ENCODE data around the gene ARHGAP26. TPM values are rescaled to one million over a fixed set of nuclear protein-coding genes. Genes with fewer than 3 reads are reported as not detected.

ARHGAP26 gene
- total RNA-seq, 1 experiment from 2014 or later, result 34.5 TPM

GRCh38 chr5:143130613-143131305, 360.6 kb downstream of the ARHGAP26 start:
- Histone ChIP-seq H3K4me3 (replicated peaks in 1 of 2; ENCODE audit: low read depth in 1 of 2, low read length in 2 of 2) (no peak overlapping the region), H2AFZ (ENCODE audit: low read depth, low read length, poor library complexity, severe bottlenecking) (no peak overlapping the region), H3K27me3 (ENCODE audit: insufficient read depth, low read length) (no peaks in the 10 kb centered on the region), H3K36me3 (ENCODE audit: control insufficient read depth in 1 of 2, insufficient read depth in 2 of 2, low read length in 2 of 2) (no peaks in the 10 kb centered on the region), H3K9ac (ENCODE audit: low read length) (no peak overlapping the region), H3K79me2 (ENCODE audit: insufficient read depth, low read length) (no peaks in the 10 kb centered on the region), H3K4me2 (ENCODE audit: low read length) (no peak overlapping the region), H4K20me1 (ENCODE audit: insufficient read depth) (no peaks in the 10 kb centered on the region), H3K27ac (ENCODE audit: low read depth, low read length) (no peak overlapping the region), H3K9me3 (ENCODE audit: control insufficient read depth in 1 of 2, insufficient read depth in 1 of 2, low read depth in 1 of 2, low read length in 2 of 2) (no peaks in the 10 kb centered on the region), H3K9me2 (ENCODE audit: insufficient read depth) (no peaks in the 10 kb centered on the region), H3K4me1 (ENCODE audit: control insufficient read depth in 1 of 2, insufficient read depth in 2 of 2, low read length in 2 of 2) (peaks cover 0 to 12% of the 10 kb centered on the region in 2 experiments; a peak in 1 of 4 replicates)
- intact Hi-C loops (cut with micrococcal nuclease), result no loop called here
- RAD21 ChIA-PET (ENCODE audit: low non-redundant PET in 1 of 2, low total read pairs in 2 of 2, uncharacterized antibody in 2 of 2, unreplicated experiment in 2 of 2), result no interaction called here
- CTCF ChIA-PET, result interaction anchor here (1.3 kb wide), 1 partner anchor 14 kb away, joined by 4 read pairs; no protein-coding TSS in a partner anchor
- POLR2A ChIA-PET, result no interaction called here
- ATAC-seq, result no peak
- TF ChIP-seq CEBPB (IDR thresholded peaks at IDR 0.05; ENCODE audit: low read depth) (no peak), POLR2AphosphoS5 (IDR thresholded peaks at IDR 0.05; ENCODE audit: low read depth, low read length) (no peak)
- DNase-seq (ENCODE audit: low read depth, low spot score), result no peak
- BruUV-seq (replicated peaks), result no TSS peak

- POLR2A ChIA-PET, result no interaction called here
- H3K9ac ChIP-seq (ENCODE audit: low read length), result no peak overlapping the region
- no peaks in the 10 kb centered on the region for H3K79me2 ChIP-seq (ENCODE audit: insufficient read depth, low read length)
- H3K9me3 ChIP-seq (ENCODE audit: control insufficient read depth in 1 of 2, insufficient read depth in 1 of 2, low read depth in 1 of 2, low read length in 2 of 2), result no peaks in the 10 kb centered on the region
- H3K9me2 ChIP-seq (ENCODE audit: insufficient read depth), result no peaks in the 10 kb centered on the region
- BruUV-seq (replicated peaks), result no TSS peak
- intact Hi-C loops (cut with micrococcal nuclease), result no loop called here
- H3K27me3 ChIP-seq (ENCODE audit: insufficient read depth, low read length), result no peaks in the 10 kb centered on the region
- RAD21 ChIA-PET (ENCODE audit: low non-redundant PET in 1 of 2, low total read pairs in 2 of 2, uncharacterized antibody in 2 of 2, unreplicated experiment in 2 of 2), result no interaction called here
- no peak overlapping the region for H3K4me2 ChIP-seq (ENCODE audit: low read length)
- no peak overlapping the region for H3K27ac ChIP-seq (ENCODE audit: low read depth, low read length)
- no peaks in the 10 kb centered on the region for H4K20me1 ChIP-seq (ENCODE audit: insufficient read depth)
- no peak overlapping the region for H2AFZ ChIP-seq (ENCODE audit: low read depth, low read length, poor library complexity, severe bottlenecking)
- H3K36me3 ChIP-seq (ENCODE audit: control insufficient read depth in 1 of 2, insufficient read depth in 2 of 2, low read length in 2 of 2), result no peaks in the 10 kb centered on the region
- H3K4me3 ChIP-seq (replicated peaks in 1 of 2; ENCODE audit: low read depth in 1 of 2, low read length in 2 of 2), result no peak overlapping the region
- CTCF ChIA-PET, result no interaction called here
- DNase-seq (ENCODE audit: low read depth, low spot score) (no peak), ATAC-seq (no peak)
- H3K4me1 ChIP-seq (ENCODE audit: control insufficient read depth in 1 of 2, insufficient read depth in 2 of 2, low read length in 2 of 2), result peaks cover 0 to 12% of the 10 kb centered on the region in 2 experiments; a peak in 1 of 4 replicates
- TF ChIP-seq RAD21 (IDR thresholded peaks at IDR 0.05; ENCODE audit: low read depth) (no peak), TCF7L2 (IDR thresholded peaks at IDR 0.05; ENCODE audit: borderline replicate concordance, extremely low read depth, insufficient read depth, insufficient read length) (no peak), MAX (IDR thresholded peaks at IDR 0.05) (no peak)
- TF ChIP-seq, protein P1, sequence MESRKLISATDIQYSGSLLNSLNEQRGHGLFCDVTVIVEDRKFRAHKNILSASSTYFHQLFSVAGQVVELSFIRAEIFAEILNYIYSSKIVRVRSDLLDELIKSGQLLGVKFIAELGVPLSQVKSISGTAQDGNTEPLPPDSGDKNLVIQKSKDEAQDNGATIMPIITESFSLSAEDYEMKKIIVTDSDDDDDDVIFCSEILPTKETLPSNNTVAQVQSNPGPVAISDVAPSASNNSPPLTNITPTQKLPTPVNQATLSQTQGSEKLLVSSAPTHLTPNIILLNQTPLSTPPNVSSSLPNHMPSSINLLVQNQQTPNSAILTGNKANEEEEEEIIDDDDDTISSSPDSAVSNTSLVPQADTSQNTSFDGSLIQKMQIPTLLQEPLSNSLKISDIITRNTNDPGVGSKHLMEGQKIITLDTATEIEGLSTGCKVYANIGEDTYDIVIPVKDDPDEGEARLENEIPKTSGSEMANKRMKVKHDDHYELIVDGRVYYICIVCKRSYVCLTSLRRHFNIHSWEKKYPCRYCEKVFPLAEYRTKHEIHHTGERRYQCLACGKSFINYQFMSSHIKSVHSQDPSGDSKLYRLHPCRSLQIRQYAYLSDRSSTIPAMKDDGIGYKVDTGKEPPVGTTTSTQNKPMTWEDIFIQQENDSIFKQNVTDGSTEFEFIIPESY (IDR thresholded peaks at IDR 0.05; ENCODE audit: extremely low read depth, insufficient replicate concordance, low read length), result no peak
Observed at GRCh38 chr5:143131972-143132371, 361.8 kb downstream of the ARHGAP26 start.
